Smooth muscle cell (in vitro differentiated cells): ENCODE measurements around the gene ADH1C. TPM values are rescaled to one million over a fixed set of nuclear protein-coding genes. Genes with fewer than 3 reads are reported as not detected.
A peak's percentile ranks its signal among the peaks of the same experiment; 100 is the strongest.
"Not testable (repeated sequence)": the region's sequence is repeated elsewhere in the genome, so short reads cannot be mapped to it uniquely, and the experiment has no call there.

Experiments
- DNase-seq: peaks from one replicate; lab custom pipeline; 2025; ENCODE audit not compliant: unreplicated experiment; lab: John Stamatoyannopoulos, UW
- H2AFZ ChIP-seq: fragments of 200-600 bp; sonication (generic); 2 replicates; pipeline ENCODE4 v1.6.0; 2016; ENCODE audit warnings: antibody characterized with exemption, low read depth, mild to moderate bottlenecking
- H3F3A ChIP-seq: fragments of 200-600 bp; sonication (generic); 2 replicates; pipeline ENCODE4 v1.6.0; 2017; ENCODE audit warnings: antibody characterized with exemption, low read depth
- H3K27ac ChIP-seq: fragments of 200-600 bp; sonication (generic); 2 replicates; pipeline ENCODE4 v1.5.1; 2016; ENCODE audit warnings: low read depth, mild to moderate bottlenecking
- H3K27me3 ChIP-seq: fragments of 200-600 bp; sonication (generic); 2 replicates; pipeline ENCODE4 v1.6.1; 2016; ENCODE audit warnings: low read depth, mild to moderate bottlenecking
- H3K36me3 ChIP-seq: fragments of 200-600 bp; sonication (generic); 2 replicates; pipeline ENCODE4 v1.5.1; 2016; ENCODE audit warnings: low read depth
- H3K4me1 ChIP-seq: fragments of 200-600 bp; sonication (generic); 2 replicates; pipeline ENCODE4 v1.5.1; 2016; ENCODE audit warnings: low read depth
- H3K4me2 ChIP-seq: fragments of 200-600 bp; sonication (generic); 2 replicates; pipeline ENCODE4 v1.6.0; 2016; ENCODE audit warnings: mild to moderate bottlenecking
- H3K4me3 ChIP-seq: fragments of 200-600 bp; sonication (generic); 2 replicates; pipeline ENCODE4 v1.5.1; 2016; ENCODE audit warnings: mild to moderate bottlenecking
- H3K79me2 ChIP-seq: fragments of 200-600 bp; sonication (generic); 2 replicates; pipeline ENCODE4 v1.6.0; 2016; ENCODE audit warnings: low read depth, mild to moderate bottlenecking
- H3K9ac ChIP-seq: fragments of 200-600 bp; sonication (generic); 2 replicates; pipeline ENCODE4 v1.6.0; 2016; ENCODE audit warnings: low read depth
- H3K9me3 ChIP-seq: fragments of 200-600 bp; sonication (generic); replicated peaks from 2 replicates; pipeline ENCODE4 v1.5.1; 2016; ENCODE audit warnings: low read depth
- H4K20me1 ChIP-seq: fragments of 200-600 bp; sonication (generic); 2 replicates; pipeline ENCODE4 v1.6.0; 2016; ENCODE audit warnings: low read depth
- WGBS: methylation state at CpG from one replicate; pipeline ENCODE4 v1.1.7; 2016; ENCODE audit warnings: low lambda C conversion rate; 5-methylcytosine and 5-hydroxymethylcytosine counted together
- polyA plus RNA-seq: library from polyadenylated mRNA; unstranded; fragments of >200 nt; fragmentation: Nextera tagmentation; extraction: Ambion mirVana; gene quantifications from 2 replicates; pipeline ENCODE4 v1.2.1, GENCODE V29; 2016
- total RNA-seq: library from RNA; depleted of rRNA; stranded (reverse); fragments of >200 nt; gene quantifications from 2 replicates; pipeline ENCODE4 v1.2.3, GENCODE V29; 2014
- TF ChIP-seq, protein P1 (sequence below): fragments of 200-600 bp; sonication (generic); IDR thresholded peaks from 2 replicates; pipeline ENCODE4 v1.5.1; 2017; ENCODE audit warnings: borderline replicate concordance, mild to moderate bottlenecking, antibody characterized with exemption; ENCODE audit not compliant: insufficient read depth, poor library complexity, severe bottlenecking

Gene ADH1C
- total and polyA plus RNA-seq, 2 experiments from 2014 or later: not detected

DNA sequence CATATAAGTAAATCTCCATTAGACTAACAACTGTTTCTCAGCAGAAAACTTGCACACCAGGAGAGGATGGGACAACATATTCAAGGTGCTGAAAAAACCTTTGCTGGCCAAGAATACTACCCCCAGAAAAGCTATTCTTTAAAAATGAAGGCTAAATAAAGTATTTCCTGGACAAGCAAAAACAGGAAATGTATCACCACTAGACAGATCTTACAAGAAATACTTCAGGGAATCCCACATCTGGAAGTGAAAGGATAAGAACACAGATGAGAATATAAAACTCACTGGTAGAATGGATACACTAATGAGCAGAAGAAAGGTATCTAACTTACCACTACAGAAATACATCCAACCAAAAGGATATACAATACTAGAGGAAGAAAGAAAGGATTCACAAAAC lies 27.0 kb upstream of the ADH1C start:
- Histone ChIP-seq H3K79me2 (no peaks in the 10 kb centered on the region), H2AFZ (no peak overlapping the region), H3K36me3 (no peaks in the 10 kb centered on the region), H3K9ac (no peak overlapping the region), H3K9me3 (no peaks in the 10 kb centered on the region), H3F3A (no peaks in the 10 kb centered on the region), H3K27me3 (no peaks in the 10 kb centered on the region), H3K4me2 (no peak overlapping the region), H4K20me1 (no peaks in the 10 kb centered on the region), H3K4me3 (no peak overlapping the region), H3K4me1 (no peaks in the 10 kb centered on the region), H3K27ac (no peak overlapping the region)
- no peak for DNase-seq
- TF ChIP-seq, protein P1, sequence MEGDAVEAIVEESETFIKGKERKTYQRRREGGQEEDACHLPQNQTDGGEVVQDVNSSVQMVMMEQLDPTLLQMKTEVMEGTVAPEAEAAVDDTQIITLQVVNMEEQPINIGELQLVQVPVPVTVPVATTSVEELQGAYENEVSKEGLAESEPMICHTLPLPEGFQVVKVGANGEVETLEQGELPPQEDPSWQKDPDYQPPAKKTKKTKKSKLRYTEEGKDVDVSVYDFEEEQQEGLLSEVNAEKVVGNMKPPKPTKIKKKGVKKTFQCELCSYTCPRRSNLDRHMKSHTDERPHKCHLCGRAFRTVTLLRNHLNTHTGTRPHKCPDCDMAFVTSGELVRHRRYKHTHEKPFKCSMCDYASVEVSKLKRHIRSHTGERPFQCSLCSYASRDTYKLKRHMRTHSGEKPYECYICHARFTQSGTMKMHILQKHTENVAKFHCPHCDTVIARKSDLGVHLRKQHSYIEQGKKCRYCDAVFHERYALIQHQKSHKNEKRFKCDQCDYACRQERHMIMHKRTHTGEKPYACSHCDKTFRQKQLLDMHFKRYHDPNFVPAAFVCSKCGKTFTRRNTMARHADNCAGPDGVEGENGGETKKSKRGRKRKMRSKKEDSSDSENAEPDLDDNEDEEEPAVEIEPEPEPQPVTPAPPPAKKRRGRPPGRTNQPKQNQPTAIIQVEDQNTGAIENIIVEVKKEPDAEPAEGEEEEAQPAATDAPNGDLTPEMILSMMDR: no peak

DNA sequence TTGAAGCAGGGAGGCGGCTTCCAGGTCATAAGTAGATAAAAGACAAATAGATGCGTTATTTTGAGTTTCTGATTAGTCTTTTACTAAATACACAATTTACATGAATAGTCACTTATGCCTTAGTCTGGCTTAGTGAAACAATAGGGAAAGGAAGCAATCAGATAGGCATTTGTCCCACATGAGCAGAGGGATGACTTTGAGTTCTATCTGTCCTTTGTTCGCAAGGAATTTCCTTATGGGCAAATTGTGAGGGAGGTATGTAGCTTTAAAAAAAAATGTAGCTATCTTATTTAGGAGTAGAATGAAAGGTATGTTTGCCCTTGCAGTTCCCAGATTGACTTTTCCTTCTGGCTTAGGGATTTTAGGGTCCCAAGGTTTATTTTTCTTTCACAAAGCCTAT lies 26.3 kb upstream of the ADH1C start:
- H3K9me3 ChIP-seq: no peaks in the 10 kb centered on the region
- H3F3A ChIP-seq: no peaks in the 10 kb centered on the region
- 80% methylated on average over 3 of the region's 3 CpGs for WGBS
- no peaks in the 10 kb centered on the region for H4K20me1 ChIP-seq
- no peak overlapping the region for H3K4me3 ChIP-seq
- TF ChIP-seq, protein P1: no peak
- H3K4me1 ChIP-seq: no peaks in the 10 kb centered on the region
- no peaks in the 10 kb centered on the region for H3K36me3 ChIP-seq
- no peak overlapping the region for H3K9ac ChIP-seq
- H3K79me2 ChIP-seq: no peaks in the 10 kb centered on the region
- H2AFZ ChIP-seq: no peak overlapping the region
- no peaks in the 10 kb centered on the region for H3K27me3 ChIP-seq
- no peak overlapping the region for H3K27ac ChIP-seq
- DNase-seq: no peak
- H3K4me2 ChIP-seq: no peak overlapping the region

DNA sequence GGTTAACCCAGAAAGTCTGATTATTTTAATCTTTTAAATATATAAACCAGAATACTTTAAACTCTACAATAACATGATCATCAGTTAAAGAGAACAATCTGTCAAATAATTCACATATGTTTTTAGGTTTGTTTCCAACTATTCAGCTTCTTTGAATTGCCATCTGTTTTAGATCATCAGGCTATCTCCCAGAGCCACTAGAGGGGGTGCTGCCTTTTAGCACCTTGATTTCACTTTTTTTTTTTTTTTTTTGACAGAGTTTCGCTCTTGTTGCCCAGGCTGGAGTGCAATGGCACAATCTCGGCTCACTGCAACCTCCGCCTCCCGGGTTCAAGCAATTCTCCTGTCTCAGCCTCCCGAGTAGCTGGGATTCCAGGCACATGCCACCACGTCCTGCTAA lies 24.8 kb upstream of the ADH1C start:
- not testable (repeated sequence) for H3K9ac ChIP-seq, DNase-seq, H3K27me3 ChIP-seq, H3K4me3 ChIP-seq, H3F3A ChIP-seq, H3K36me3 ChIP-seq, H3K79me2 ChIP-seq, H4K20me1 ChIP-seq, H3K4me2 ChIP-seq, H3K27ac ChIP-seq, H2AFZ ChIP-seq, H3K9me3 ChIP-seq, H3K4me1 ChIP-seq
- TF ChIP-seq, protein P1: peak; percentile 29
- WGBS: 63% methylated on average over 6 of the region's 6 CpGs

DNA sequence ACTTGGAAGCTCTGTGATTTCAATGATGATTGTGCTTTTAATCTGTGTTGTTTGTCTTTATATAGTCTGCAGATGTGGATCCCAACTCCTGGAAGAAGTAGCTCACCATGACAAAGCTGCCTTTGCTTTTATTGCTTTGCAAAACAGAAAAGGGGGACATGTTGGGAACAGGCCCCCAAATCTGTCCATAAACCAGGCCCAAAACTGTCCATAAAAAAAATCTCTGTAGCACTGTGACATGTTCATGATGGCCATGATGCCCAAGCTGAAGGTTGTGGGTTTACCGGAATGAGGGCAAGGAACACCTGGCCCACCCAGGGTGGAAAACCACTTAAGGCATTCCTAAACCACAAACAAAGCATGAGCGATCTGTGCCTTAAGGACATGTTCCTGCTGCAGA lies 19.9 kb upstream of the ADH1C start:
- DNase-seq, H3K4me3 ChIP-seq, H3K4me2 ChIP-seq, H3K27me3 ChIP-seq, H3K9me3 ChIP-seq, H2AFZ ChIP-seq, H3K4me1 ChIP-seq, H3K9ac ChIP-seq, H3K36me3 ChIP-seq, H3K79me2 ChIP-seq, H3K27ac ChIP-seq, H3F3A ChIP-seq, H4K20me1 ChIP-seq: not testable (repeated sequence)
- 94% methylated on average over 2 of the region's 2 CpGs for WGBS

DNA sequence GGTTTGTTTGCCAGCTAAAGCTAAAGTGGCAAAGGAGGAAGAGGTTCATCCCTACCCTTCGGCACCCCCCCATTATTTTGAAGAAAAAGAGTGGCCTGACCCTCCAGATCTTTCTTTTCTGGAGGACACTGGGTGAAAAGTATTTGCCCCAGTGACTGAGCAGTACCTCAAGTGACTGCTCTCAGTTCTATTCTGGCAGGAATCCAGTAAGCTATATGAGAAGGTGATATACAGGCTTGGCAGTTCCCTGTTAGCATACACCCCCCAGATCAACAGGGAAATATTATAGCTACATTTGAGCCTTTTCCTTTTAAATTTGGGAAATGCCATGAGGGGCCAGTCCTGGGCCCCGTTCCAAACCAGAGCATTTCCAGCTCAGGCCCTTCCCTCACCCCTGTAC lies 15.3 kb upstream of the ADH1C start:
- H3K36me3 ChIP-seq, H3K9me3 ChIP-seq, H3K27me3 ChIP-seq, H3F3A ChIP-seq, H3K4me2 ChIP-seq, H2AFZ ChIP-seq, H4K20me1 ChIP-seq, H3K27ac ChIP-seq, H3K79me2 ChIP-seq, H3K4me3 ChIP-seq, H3K4me1 ChIP-seq, DNase-seq, H3K9ac ChIP-seq: not testable (repeated sequence)
- 87% methylated on average over 2 of the region's 2 CpGs for WGBS
